PC-3 (cell line): ENCODE measurements around the gene PCBP3. TPM values are rescaled to one million over a fixed set of nuclear protein-coding genes. Genes with fewer than 3 reads are reported as not detected.

ENCODE experiments used
- ATAC-seq: fragments of 200-7000 bp; cut with Tn5 transposase; 2 replicates; pipeline ENCODE4 v1.9.1; 2020; ENCODE audit warnings: mild to moderate bottlenecking, moderate library complexity
- BruUV-seq: library from RNA; stranded (reverse); fragments of 400-500 nt; replicated peaks from 2 replicates; lab custom pipeline; 2021; lab: Mats Ljungman, UMichigan
- CTCF ChIA-PET: fragments of 300-600 bp; sonication (Branson Sonifier 250); formaldehyde crosslinking; loops from one replicate; lab custom pipeline; 2022; ENCODE audit warnings: antibody characterized with exemption; lab: Charles Lee
- POLR2A ChIA-PET: fragments of 300-600 bp; sonication (Branson Sonifier 250); formaldehyde crosslinking; loops from one replicate; lab custom pipeline; 2022; ENCODE audit warnings: antibody characterized with exemption; ENCODE audit not compliant: unreplicated experiment; lab: Charles Lee
- DNase-seq: peaks from one replicate; pipeline ENCODE4 v3.0.0-alpha.2; 2015
- H2AFZ ChIP-seq: fragments of 300-600 bp; sonication (generic); 2 replicates; pipeline ENCODE4 v1.6.0; 2016; ENCODE audit warnings: antibody characterized with exemption, low read length
- H3F3A ChIP-seq: fragments of 300-600 bp; sonication (generic); one replicate; pipeline ENCODE4 v1.6.0; 2017; ENCODE audit warnings: antibody characterized with exemption, low read length, control low read depth, mild to moderate bottlenecking; ENCODE audit not compliant: unreplicated experiment
- H3K27ac ChIP-seq: fragments of 300-600 bp; sonication (generic); 2 replicates; pipeline ENCODE4 v1.5.1; 2016; ENCODE audit warnings: mild to moderate bottlenecking, low read length
- H3K27me3 ChIP-seq: fragments of 300-600 bp; sonication (generic); 2 replicates; pipeline ENCODE4 v1.6.1; 2016; ENCODE audit warnings: low read length, mixed read lengths
- H3K36me3 ChIP-seq: fragments of 300-600 bp; sonication (generic); 2 replicates; pipeline ENCODE4 v1.6.1; 2016; ENCODE audit warnings: low read depth, mixed run types, low read length, mixed read lengths
- H3K4me1 ChIP-seq: fragments of 300-600 bp; sonication (generic); 2 replicates; pipeline ENCODE4 v1.5.1; 2016; ENCODE audit warnings: low read length; ENCODE audit not compliant: insufficient read depth
- H3K4me2 ChIP-seq: fragments of 300-600 bp; sonication (generic); 2 replicates; pipeline ENCODE4 v1.6.0; 2016; ENCODE audit warnings: low read length
- H3K4me3 ChIP-seq: fragments of 300-600 bp; sonication (generic); 2 replicates; pipeline ENCODE4 v1.5.1; 2016; ENCODE audit warnings: mild to moderate bottlenecking, low read length, mixed read lengths
- H3K79me2 ChIP-seq: fragments of 300-600 bp; sonication (generic); 2 replicates; pipeline ENCODE4 v1.6.1; 2017; ENCODE audit warnings: low read length, mixed read lengths
- H3K9ac ChIP-seq: fragments of 300-600 bp; sonication (generic); 2 replicates; pipeline ENCODE4 v1.6.0; 2016; ENCODE audit warnings: mild to moderate bottlenecking, low read length
- H3K9me2 ChIP-seq: fragments of 300-600 bp; sonication (generic); replicated peaks from 2 replicates; pipeline ENCODE4 v1.6.1; 2016; ENCODE audit warnings: mixed run types, low read length, mixed read lengths
- H3K9me3 ChIP-seq: fragments of 300-600 bp; sonication (generic); 2 replicates; pipeline ENCODE4 v1.6.1; 2016; ENCODE audit warnings: low read length, mixed read lengths
- H4K20me1 ChIP-seq: fragments of 300-600 bp; sonication (generic); 2 replicates; pipeline ENCODE4 v1.6.1; 2016; ENCODE audit warnings: low read length, mixed read lengths
- CTCF ChIP-seq: fragments of 300-600 bp; sonication (generic); conservative IDR thresholded peaks from 2 replicates; pipeline ENCODE4 v1.5.1; 2017; ENCODE audit warnings: antibody characterized with exemption, low read depth, mild to moderate bottlenecking, low read length
- EZH2 ChIP-seq: fragments of 300-600 bp; sonication (generic); IDR thresholded peaks from one replicate; pipeline ENCODE4 v1.6.1; 2017; ENCODE audit warnings: antibody characterized with exemption, mild to moderate bottlenecking, low read length; ENCODE audit not compliant: unreplicated experiment
- EZH2phosphoT487 ChIP-seq: fragments of 300-600 bp; sonication (generic); IDR thresholded peaks from 2 replicates; pipeline ENCODE4 v1.6.1; 2018; ENCODE audit warnings: mild to moderate bottlenecking, antibody characterized with exemption, low read length, borderline replicate concordance
- intact Hi-C: fragments of 100-400 bp; cut with micrococcal nuclease; formaldehyde crosslinking; loops from 2 replicates; pipeline ENCODE4 v1.9.0; 2023
- total RNA-seq: library from RNA; depleted of rRNA; stranded (reverse); fragments of >200 nt; gene quantifications from 2 replicates; pipeline ENCODE4 v1.2.3, GENCODE V29; 2014

The PCBP3 gene
- total RNA-seq, 1 experiment from 2014 or later: 2.4 TPM

- H3K27ac ChIP-seq: no peak overlapping the region
- intact Hi-C loops: no loop called here
- H3K4me1 ChIP-seq: no peaks in the 10 kb centered on the region
- DNase-seq: no peak
- H3K36me3 ChIP-seq: no peaks in the 10 kb centered on the region
- no peak for ATAC-seq
- no peak overlapping the region for H3K4me3 ChIP-seq
- no peak overlapping the region for H3K4me2 ChIP-seq
- no TSS peak for BruUV-seq
- H4K20me1 ChIP-seq: no peaks in the 10 kb centered on the region
- CTCF ChIA-PET: interaction anchor here (0.6 kb wide), 1 partner anchor 10 kb away, joined by 6 read pairs; no protein-coding TSS in a partner anchor
- no peak overlapping the region for H3K9ac ChIP-seq
- TF ChIP-seq CTCF: no peak
- TF ChIP-seq EZH2phosphoT487: no peak
- TF ChIP-seq EZH2: no peak
- no peaks in the 10 kb centered on the region for H3K9me3 ChIP-seq
- H3K27me3 ChIP-seq: no peaks in the 10 kb centered on the region
- POLR2A ChIA-PET: no interaction called here
- H3K9me2 ChIP-seq: no peaks in the 10 kb centered on the region
- H3K79me2 ChIP-seq: no peaks in the 10 kb centered on the region
- H3F3A ChIP-seq: no peaks in the 10 kb centered on the region
- H2AFZ ChIP-seq: no peak overlapping the region
Observed at GRCh38 chr21:45724345-45724961, 80.9 kb downstream of the PCBP3 start.

DNA sequence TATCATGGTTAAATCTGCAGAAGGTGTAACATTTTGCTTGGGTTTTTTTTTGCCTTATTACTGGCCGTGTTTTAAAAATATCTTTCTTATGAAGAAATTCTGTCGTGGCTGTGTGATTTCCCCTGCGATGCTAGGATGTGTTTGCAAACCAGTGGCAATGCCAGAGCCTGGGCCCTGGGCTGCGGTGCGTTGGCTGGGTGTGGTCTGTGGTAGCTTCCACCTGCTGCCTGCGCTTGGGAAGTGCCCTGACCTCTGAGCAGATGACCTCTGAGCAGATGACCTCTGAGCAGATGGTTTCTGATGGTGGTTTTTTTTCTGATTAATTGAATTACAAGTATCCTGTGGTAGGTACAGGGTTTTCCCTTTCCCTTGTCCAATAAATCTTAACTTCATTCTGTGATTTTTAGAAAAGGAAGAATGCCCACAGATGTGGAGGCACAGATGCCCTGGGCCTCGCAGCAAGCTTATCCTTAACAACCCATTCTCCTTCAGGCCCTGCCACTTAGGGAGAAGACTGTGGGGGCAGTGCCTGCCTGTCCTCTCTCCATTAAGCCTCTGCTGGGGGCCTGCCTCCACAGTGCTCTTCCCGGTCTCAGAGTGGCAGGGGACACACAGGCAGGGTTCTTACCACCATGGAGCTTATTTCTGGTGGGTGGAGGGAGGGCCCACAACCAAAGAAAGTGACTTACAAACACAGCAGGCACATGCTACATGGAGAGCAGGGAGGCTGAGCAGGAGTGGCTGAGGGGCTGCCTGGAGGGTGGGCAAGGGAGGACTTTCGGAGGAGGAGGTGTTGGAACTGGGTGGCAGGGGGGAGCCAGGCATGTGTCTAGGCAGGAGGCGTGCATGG lies 81.7 kb downstream of the PCBP3 start:
- no peaks in the 10 kb centered on the region for H3K36me3 ChIP-seq

More for the DNA sequence above, 81.7 kb downstream of the PCBP3 start:
- no peaks in the 10 kb centered on the region for H3K4me1 ChIP-seq
- intact Hi-C loops: no loop called here
- H4K20me1 ChIP-seq: no peaks in the 10 kb centered on the region
- CTCF ChIA-PET: interaction anchor here (0.6 kb wide), 1 partner anchor 11 kb away, joined by 6 read pairs; no protein-coding TSS in a partner anchor
- no peak overlapping the region for H3K9ac ChIP-seq
- H3F3A ChIP-seq: no peaks in the 10 kb centered on the region
- no TSS peak for BruUV-seq
- H3K27me3 ChIP-seq: no peaks in the 10 kb centered on the region
- no peaks in the 10 kb centered on the region for H3K79me2 ChIP-seq
- H3K4me3 ChIP-seq: no peak overlapping the region
- no peak overlapping the region for H3K27ac ChIP-seq
- POLR2A ChIA-PET: no interaction called here
- H3K9me3 ChIP-seq: no peaks in the 10 kb centered on the region
- DNase-seq (no peak), ATAC-seq (no peak)
- no peaks in the 10 kb centered on the region for H3K9me2 ChIP-seq
- no peak overlapping the region for H2AFZ ChIP-seq
- H3K4me2 ChIP-seq: no peak overlapping the region
- TF ChIP-seq EZH2 (no peak), EZH2phosphoT487 (no peak), CTCF (no peak)
